Stimulated activated CD4-positive, alpha-beta T cell treated with anti-CD3 and anti-CD28 coated beads, Interleukin-15, amount 100 ng/mL, for 1 hour (primary cell): ENCODE measurements around the gene GPLD1.

Experiments used
- DNase-seq, 2 donors: peaks; one replicate each; pipeline ENCODE4 v3.0.0-alpha.2; 2020; ENCODE audit warnings: low read depth in 1 of 2, low spot score in 1 of 2

GPLD1 gene

GRCh38 chr6:24501914-24502313, 12.5 kb upstream of the GPLD1 start:
- DNase-seq: no peak

- DNase-seq: no peak
Observed at GRCh38 chr6:24501374-24501773, 12.0 kb upstream of the GPLD1 start.

GRCh38 chr6:24500683-24501082, 11.3 kb upstream of the GPLD1 start:
- DNase-seq: no peak

- no peak for DNase-seq
Observed at GRCh38 chr6:24497254-24497970, 8.0 kb upstream of the GPLD1 start.

GRCh38 chr6:24494821-24495795, 5.7 kb upstream of the GPLD1 start, which contains the start of gene ALDH5A1:
TSS of gene ALDH5A1 (plus strand) at chr6:24494969. CDS start at chr6:24494997, 28 bp downstream.
- DNase-seq: peak; percentile 55 to 68

- no peak for DNase-seq
Observed at GRCh38 chr6:24493945-24494820, 4.8 kb upstream of the GPLD1 start.

GRCh38 chr6:24492475-24492874, 3.1 kb upstream of the GPLD1 start:
- DNase-seq: no peak

GRCh38 chr6:24490948-24491347, 1.6 kb upstream of the GPLD1 start:
- no peak for DNase-seq

GRCh38 chr6:24489881-24490280, 503 bp upstream of the GPLD1 start:
- DNase-seq: no peak

GRCh38 chr6:24486065-24486464, 3.3 kb downstream of the GPLD1 start:
- DNase-seq: no peak

GRCh38 chr6:24484657-24485323, 4.6 kb downstream of the GPLD1 start:
- no peak for DNase-seq

GRCh38 chr6:24481449-24481848, 7.9 kb downstream of the GPLD1 start:
- DNase-seq: no peak

GRCh38 chr6:24480705-24481104, 8.7 kb downstream of the GPLD1 start:
- no peak for DNase-seq

GRCh38 chr6:24478903-24479302, 10.5 kb downstream of the GPLD1 start:
- DNase-seq: no peak

- DNase-seq: no peak
Observed at GRCh38 chr6:24477070-24477469, 12.3 kb downstream of the GPLD1 start.

- no peak for DNase-seq
Observed at GRCh38 chr6:24476631-24477030, 12.7 kb downstream of the GPLD1 start.

GRCh38 chr6:24472181-24472580, 17.2 kb downstream of the GPLD1 start:
- DNase-seq: no peak

- no peak for DNase-seq
Observed at GRCh38 chr6:24469811-24470210, 19.6 kb downstream of the GPLD1 start.

GRCh38 chr6:24464253-24465038, 24.9 kb downstream of the GPLD1 start:
- DNase-seq: no peak

- DNase-seq: no peak
Observed at GRCh38 chr6:24460966-24461365, 28.4 kb downstream of the GPLD1 start.
